GM12874 (cell line): ENCODE measurements around the gene MNT.

Source experiments
- TF ChIP-seq, protein P1 (sequence below): IDR thresholded peaks from 2 replicates; pipeline ENCODE4 v1.5.1; 2011; ENCODE audit warnings: low read depth, mild to moderate bottlenecking, control low read depth, low read length, moderate library complexity; ENCODE audit not compliant: insufficient read depth

Gene MNT

GRCh38 chr17:2400877-2401425 is at the start of gene MNT:
TSS of gene MNT (minus strand) at chr17:2401060. CDS start at chr17:2400712, 348 bp downstream.
- TF ChIP-seq, protein P1, sequence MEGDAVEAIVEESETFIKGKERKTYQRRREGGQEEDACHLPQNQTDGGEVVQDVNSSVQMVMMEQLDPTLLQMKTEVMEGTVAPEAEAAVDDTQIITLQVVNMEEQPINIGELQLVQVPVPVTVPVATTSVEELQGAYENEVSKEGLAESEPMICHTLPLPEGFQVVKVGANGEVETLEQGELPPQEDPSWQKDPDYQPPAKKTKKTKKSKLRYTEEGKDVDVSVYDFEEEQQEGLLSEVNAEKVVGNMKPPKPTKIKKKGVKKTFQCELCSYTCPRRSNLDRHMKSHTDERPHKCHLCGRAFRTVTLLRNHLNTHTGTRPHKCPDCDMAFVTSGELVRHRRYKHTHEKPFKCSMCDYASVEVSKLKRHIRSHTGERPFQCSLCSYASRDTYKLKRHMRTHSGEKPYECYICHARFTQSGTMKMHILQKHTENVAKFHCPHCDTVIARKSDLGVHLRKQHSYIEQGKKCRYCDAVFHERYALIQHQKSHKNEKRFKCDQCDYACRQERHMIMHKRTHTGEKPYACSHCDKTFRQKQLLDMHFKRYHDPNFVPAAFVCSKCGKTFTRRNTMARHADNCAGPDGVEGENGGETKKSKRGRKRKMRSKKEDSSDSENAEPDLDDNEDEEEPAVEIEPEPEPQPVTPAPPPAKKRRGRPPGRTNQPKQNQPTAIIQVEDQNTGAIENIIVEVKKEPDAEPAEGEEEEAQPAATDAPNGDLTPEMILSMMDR, result no peak

DNA sequence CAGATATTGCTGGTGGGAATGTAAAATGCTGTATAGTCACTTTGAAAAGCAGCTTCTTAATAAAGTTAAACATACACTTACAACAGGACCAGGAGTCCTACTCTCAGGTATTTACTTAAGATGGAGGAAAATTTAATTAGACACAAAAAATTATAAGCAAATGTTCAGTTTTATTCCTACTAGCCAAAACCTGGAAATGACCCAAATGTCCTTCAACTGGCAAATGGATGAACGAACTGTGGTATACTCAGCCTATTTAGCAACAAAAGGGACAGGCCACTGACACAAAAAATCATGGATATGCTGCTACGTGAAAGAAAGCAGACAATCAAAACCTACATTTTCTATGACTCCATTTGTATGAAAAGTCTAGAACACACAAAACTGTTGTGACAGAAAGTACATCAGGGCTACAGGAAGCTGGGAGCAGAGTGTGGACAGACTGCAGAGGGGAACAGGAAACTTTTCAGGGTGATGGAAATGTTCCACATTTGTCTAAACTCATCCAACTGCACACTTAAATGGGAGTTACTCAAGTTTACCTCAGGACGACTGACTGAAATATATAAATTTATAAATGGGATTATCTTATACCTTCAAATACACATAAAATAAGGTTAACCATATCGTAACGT is 49.3 kb upstream of the MNT start:
- TF ChIP-seq, protein P1, result no peak

DNA sequence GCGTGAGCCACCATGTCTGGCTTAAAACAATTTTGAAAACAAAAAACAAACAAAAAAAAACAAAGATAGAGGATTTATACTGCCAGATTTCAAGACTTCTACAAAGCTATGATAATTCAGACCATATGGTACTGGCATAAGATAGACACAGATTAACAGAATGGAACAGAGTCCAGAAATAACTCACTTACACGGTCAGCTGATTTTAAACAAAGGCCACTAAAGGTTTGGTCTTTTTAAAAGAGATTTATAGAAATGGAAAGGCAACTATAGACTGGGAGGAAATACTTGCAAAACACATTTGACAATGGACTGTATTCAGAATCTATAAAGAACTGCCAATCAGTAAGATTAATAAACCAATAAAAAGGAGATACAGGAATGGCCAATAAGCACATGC is 48.6 kb upstream of the MNT start:
- TF ChIP-seq, protein P1, result no peak

GRCh38 chr17:2445638-2446037 is 44.8 kb upstream of the MNT start:
- TF ChIP-seq, protein P1, result no peak

- TF ChIP-seq, protein P1, result no peak
These were observed 43.5 kb upstream of the MNT start for GRCh38 chr17:2444382-2444781.

- TF ChIP-seq, protein P1, result no peak
These were observed 41.3 kb upstream of the MNT start for GRCh38 chr17:2442166-2442565.

- TF ChIP-seq, protein P1, result no peak
These were observed 40.1 kb upstream of the MNT start for GRCh38 chr17:2440930-2441329.
